HG03442 (cell line): ENCODE measurements around the gene HMX3.

Experiments
- ATAC-seq: cut with Tn5 transposase; IDR thresholded peaks from one replicate; pipeline ENCODE4 v1.9.1; 2021; ENCODE audit warnings: mild to moderate bottlenecking, moderate library complexity; ENCODE audit not compliant: unreplicated experiment

Gene HMX3

DNA sequence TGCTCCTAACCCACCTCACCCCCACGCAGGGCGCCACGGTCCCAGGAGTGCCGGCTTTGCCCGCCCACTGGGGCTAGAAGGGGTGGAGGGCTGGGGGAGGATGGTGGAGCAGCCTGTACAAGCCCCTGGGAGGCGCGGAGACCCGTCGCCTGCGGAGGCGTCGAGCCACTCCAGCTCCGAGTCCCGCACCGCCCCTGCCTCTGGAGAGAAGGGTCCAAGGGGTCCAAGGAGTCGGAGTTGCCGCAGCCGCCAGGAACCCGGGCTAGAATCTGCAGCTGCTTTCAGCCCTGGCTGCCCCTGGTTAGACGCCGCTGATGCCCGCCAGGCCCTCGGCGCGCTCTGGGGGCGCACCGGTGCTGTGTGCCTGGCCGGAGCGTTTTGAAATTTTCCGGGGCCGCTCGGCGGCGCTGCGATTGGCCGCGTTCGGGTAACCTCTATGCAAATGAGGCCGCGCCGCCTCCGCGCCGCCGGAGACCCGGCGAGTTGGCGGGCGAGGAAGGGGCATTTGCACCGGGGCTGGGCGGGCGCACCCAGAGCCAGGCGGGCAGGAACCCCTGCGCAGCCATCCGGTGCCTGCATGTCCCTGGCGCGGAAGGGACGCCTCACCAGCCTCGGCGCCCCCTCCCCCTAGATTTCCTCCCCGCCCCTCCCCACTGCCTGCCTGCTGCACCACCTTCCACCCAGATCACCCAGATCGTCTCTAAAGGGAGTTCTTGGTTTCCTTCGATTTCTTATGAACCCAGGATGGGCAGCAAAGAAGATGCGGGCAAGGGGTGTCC, 12.1 kb downstream of the HMX3 start, which contains the start of gene HMX2:
TSS of gene HMX2 (plus strand) at position 502 of the 779 bp plus-strand sequence. CDS start at position 745, 243 bp downstream.
- peak; percentile 43 for ATAC-seq

DNA sequence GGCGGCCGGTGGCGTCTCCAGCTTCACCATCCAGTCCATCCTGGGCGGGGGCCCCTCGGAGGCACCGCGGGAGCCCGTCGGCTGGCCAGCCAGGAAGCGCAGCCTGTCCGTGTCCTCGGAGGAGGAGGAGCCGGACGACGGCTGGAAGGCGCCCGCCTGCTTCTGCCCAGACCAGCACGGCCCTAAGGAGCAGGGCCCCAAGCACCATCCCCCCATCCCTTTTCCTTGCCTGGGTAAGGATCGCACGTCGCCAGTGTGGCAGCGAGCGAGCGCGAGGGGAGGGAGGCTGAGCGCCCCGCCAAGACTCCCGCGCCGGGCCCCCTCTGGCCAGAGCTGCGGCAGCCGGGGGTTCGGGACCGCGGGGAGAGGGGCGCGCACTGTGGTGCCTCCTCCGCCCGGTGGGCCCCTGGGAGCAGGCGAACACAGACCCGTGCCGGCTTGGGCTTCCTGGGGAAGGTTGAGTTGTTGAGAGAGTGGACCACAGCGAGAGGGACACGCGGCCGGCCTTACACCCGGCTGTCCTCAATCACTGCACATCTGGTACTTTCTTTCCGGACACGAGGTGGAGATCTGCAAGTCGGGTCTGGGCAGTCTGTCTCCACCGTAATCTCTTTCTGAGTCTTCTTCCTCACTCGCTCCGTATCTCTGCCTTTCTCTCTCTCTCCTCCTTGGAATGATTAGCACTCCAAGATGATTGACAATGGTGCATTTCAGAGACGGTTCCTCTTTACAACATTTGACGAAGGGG, 12.8 kb downstream of the HMX3 start:
- ATAC-seq = no peak

DNA sequence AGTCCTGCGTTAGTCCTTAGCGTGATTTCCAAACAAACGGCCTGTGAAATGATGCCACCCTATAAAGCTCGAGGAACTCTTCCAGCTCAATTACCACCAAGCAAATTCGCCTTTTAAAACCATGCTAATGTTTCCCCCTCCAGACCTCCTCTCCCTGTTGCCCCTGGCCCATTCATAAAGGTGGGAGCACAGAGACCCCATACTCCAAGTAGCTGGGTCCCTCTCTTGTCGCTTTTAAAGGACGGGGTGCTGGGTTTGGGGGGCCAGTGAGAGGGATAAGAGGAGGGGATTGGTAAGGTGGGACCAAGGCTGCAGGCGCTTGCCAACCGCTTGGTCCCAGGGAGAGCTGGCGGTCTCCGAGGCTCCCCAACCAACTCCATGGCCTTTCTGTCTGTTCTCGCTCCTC, 13.4 kb downstream of the HMX3 start:
- ATAC-seq = no peak

DNA sequence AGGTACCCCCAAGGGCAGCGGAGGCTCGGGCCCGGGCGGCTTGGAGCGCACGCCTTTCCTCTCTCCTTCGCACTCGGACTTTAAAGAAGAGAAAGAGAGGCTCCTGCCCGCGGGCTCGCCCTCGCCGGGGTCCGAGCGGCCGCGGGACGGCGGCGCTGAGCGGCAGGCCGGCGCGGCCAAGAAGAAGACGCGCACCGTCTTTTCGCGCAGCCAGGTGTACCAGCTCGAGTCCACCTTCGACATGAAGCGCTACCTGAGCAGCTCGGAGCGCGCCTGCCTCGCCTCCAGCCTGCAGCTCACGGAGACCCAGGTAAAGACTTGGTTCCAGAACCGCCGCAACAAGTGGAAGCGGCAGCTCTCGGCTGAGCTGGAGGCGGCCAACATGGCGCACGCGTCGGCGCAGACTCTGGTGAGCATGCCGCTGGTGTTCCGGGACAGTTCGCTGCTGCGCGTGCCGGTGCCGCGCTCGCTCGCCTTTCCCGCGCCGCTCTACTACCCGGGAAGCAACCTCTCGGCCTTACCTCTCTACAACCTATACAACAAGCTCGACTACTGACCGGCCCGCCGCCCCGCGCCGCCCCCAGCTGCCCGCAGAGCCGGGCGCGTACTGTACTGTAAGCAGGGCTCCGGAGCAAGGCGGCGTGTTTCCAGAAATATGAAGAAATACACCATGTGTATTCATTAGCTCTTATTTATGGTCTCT, 13.9 kb downstream of the HMX3 start:
- ATAC-seq = no peak

DNA sequence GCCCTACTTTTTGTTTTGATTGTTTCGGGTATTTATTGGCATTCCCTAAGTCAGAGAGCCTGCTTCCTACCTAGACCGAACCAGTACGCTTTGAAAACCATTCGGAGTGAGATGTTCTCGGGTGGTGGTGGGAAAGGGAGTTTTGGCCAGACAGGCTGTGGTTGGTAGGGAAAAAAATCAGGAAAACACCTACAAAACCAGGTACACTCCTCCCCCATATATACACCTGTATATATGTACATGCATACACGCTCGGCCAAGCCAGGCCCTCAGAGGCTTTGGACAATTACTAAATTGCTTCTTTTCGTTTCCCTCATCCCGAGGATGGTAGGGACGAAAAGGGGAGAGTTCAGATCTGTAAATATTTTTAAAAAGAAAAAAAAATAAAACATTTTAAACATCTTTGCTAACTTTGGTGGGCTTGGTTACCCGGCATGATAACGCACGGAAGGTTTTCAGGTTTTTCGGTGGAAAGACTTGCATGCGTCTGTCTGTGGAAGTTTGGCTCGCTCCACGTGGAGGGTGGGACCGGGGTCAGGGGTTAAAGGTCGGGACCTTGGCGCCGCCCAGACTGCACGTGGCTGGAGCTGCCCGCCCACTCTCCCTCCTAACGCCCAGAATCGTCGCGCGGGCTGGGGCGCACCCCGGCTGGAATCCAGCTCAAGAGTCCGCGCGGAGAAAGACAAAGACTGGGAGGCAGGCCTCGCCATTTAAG, 14.7 kb downstream of the HMX3 start:
- no peak for ATAC-seq

DNA sequence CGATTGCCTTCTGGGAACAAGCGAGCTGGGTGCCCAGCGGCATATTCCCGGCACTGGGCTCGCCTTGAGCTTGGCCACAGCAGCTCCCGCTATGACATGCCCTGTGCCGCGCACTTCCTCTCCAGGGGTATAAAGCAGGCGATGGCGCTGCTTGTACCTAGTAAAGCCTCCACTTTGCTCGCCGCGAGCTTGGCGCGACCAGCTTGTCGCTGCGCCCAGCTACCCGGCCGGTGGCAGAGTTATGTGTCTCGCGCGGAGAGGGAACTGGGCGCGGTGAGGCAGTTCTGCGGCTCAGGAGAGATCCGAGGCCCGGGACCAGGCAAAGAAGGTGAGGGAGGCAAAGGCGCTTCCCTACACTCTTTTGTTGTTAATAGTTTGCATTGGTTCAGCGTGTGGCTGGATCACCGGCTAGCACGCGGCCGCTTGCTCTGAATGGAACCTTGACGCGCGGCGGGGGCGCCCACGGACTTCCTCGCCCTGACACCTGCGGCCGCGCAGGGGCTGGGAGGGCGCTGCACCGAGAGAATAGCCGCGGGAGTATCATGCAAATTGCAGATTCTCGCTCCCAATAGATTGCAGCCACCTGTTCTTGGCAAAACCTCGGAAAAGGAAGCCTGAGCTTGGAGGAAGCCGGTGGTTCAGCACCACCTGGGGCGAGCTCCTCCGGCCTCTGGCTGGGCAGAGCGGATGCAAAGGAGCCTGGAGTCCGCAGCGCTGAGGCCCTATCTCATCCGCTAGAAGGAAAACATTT, 15.4 kb downstream of the HMX3 start:
- no peak for ATAC-seq

DNA sequence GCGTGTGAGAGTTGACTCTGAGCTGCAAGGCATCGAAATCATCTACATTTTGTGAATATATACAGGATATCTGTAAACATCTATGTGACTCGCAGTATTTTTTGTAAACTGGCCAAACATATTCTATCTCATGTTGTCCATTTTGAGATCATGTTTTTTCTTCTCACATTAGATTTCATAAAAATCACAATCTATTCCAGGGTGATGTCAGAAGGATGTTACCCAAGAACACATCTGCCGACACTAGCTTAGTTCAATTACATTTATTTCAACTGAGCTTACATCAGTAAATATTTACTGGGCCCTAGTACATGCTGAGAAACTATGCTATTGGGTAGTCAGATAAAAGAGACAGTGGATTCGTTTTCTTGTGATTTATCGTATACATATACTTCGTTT, 16.0 kb downstream of the HMX3 start:
- no peak for ATAC-seq

DNA sequence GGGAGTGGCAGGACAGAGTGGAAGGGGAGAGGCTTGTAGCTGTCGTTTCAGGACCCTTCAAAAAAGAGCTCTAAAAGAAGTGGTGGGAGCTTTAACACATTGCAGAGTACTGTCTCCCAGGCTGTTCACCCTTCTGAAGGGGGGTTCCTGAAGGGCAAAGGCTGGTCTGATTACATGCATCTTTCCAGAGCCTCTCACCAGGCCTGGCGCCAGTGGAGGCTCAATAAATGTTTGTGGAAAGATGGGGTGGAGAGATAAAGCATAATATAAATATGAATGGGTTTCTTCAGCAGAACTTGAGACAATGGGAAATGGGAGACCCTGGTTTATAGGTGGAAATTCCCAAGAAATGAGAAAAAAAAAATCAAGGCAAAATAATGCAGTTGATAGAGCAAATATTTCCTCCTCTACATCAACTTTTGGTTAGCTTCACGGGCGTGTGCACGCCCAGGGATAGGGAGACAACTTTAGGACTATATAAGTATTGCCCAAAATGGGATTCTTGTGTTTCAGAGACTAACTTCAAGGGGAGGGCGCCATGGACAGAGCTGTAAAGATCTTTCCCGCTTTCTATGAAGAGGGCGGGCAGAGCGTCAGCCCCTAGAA, 17.8 kb downstream of the HMX3 start:
- ATAC-seq = no peak

DNA sequence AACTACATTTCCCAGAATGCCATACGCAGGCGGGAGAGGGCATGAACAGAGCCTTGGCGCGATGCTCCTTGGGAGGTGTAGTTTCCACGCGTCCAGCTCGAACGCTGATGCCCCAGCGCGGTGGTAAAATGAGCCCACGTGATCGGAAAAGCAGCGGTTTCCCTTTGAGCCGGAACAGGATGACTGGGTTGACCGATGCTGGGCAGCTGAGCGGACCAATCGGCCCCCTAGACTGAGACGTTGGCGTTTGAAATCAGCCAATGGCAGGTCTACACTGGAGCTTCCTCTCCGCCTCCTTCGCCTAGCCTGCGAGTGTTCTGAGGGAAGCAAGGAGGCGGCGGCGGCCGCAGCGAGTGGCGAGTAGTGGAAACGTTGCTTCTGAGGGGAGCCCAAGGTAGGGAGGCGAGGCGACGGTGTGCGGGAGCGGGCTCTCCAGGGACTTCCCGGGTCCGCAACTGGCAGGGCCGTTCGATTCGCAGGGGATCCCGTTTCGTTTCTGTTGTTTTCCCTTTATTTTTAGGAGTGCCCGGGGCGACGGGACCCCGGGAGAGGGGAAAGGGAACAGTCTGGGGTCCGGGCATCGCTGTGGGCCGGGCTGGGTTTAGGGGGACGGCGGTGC, 18.4 kb downstream of the HMX3 start, which contains the start of gene BUB3:
TSS of gene BUB3 (plus strand) at position 311 of the 619 bp plus-strand sequence. CDS start 516 bp downstream, outside the sequence.
- ATAC-seq = peak; percentile 84

DNA sequence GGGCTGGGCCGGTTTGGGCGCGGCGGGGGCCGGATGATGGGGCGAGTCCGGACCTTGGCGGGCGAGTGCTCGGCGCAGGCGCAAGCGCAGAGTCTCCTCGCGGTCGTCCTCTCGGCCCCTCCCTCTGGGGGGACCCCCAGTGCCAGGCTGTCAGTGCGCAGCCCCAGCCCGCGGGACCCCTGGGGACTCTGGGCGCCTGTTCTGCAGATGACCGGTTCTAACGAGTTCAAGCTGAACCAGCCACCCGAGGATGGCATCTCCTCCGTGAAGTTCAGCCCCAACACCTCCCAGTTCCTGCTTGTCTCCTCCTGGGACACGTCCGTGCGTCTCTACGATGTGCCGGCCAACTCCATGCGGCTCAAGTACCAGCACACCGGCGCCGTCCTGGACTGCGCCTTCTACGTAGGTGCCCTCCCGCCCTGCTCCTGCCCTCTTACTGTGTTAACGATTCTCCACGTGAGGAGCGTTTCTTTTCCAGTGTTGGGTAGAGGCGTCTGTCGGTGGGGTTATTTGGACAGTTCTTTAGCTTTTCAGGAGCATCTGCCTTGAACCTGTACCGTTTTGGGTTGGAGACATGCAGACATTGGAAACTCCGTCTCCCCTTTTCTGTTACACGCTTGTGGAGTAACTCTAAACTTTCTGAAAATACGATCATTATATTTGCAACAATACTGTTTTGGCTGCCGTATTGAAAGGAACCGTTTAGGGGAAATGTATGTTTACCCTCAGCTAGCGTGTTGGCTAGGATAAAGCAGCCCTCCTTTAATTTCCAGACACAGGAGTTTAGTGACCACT, 19.1 kb downstream of the HMX3 start:
- ATAC-seq = peak; percentile 38

DNA sequence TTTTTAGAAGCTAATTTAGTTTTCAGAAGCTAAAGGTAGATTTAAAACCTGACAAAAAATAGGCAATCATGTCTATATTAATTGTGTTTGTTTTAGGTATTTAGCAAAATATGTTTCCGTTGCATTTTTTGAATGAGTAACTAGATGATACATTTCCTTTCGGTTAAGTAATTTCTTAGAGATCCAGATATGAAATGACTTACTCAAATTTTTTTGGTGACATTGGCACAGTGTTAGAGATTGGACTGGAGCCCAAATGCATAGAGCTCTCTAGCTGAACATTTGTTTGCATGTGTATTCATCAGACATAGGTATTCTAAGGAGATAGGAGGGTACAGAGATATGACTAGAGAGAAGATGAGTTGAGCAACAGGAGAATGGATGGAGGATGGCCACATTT, 20.3 kb downstream of the HMX3 start:
- no peak for ATAC-seq

DNA sequence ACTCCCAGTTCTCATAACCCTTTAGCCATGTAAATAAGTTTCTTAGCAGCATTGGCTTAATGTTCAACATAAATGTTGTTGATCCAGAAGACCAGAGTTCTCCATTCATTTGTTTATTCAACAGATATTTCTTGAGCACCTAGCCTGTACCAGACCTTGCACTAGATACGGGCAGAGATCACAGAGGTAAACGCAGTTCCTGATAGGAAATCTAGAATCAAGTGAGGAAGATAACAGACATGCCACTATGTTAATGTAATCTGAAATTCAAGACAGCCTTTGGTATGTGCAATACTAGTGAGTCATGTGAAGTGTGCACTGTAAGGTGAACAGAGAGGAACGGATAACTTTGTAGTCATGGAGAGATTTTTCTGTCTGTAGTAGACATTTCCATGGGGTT, 21.4 kb downstream of the HMX3 start:
- no peak for ATAC-seq

DNA sequence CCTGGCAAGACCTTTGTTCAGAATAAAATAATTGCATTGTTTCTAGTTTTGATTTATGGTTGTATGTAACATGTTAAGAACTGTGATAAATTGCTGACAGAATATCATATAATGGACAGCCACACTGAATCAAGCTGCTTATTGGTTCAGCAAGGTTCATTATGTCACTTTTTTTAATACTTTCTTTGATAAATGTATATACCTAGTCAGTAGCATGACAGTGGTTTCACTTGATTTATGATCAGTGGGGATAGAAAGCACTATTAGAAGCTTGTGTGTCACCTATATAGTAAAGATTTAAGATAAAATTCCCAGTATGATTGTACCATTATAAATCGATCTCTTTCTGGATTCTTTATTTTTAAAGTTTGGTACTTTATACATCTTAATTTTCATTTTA, 22.9 kb downstream of the HMX3 start:
- ATAC-seq = no peak

DNA sequence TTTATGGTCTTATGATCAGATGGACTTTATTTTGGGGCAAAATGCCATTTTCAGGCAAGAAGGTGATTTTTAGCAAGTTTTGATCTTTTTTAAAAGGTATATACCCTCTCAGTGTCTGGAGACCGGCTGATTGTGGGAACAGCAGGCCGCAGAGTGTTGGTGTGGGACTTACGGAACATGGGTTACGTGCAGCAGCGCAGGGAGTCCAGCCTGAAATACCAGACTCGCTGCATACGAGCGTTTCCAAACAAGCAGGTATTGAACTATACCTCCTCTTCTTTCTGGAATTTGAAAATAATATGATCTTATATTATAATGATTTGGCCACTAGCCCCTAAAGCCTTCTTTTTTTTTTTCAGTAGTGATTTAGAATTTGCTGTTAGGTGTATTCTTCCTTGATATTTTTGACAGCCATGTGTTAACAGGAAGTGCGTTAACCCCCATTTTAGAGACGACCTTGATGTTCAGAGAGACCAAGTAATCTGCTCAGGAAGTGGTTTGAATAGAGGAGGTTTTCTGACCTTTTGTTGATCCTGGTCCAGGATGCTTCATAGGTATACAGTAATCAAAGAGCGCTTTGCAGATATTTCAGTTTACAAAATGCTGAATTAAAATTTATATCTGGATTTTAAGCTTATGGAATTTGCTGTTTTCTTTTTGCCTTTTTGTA, 24.7 kb downstream of the HMX3 start:
- ATAC-seq = no peak

DNA sequence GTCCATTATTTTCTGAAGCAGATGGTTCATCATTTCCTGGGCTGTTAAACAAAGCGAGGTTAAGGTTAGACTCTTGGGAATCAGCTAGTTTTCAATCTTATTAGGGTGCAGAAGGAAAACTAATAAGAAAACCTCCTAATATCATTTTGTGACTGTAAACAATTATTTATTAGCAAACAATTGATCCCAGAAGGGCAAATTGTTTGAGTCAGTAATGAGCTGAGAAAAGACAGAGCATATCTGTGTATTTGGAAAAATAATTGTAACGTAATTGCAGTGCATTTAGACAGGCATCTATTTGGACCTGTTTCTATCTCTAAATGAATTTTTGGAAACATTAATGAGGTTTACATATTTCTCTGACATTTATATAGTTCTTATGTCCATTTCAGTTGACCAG, 28.5 kb downstream of the HMX3 start:
- ATAC-seq = no peak

DNA sequence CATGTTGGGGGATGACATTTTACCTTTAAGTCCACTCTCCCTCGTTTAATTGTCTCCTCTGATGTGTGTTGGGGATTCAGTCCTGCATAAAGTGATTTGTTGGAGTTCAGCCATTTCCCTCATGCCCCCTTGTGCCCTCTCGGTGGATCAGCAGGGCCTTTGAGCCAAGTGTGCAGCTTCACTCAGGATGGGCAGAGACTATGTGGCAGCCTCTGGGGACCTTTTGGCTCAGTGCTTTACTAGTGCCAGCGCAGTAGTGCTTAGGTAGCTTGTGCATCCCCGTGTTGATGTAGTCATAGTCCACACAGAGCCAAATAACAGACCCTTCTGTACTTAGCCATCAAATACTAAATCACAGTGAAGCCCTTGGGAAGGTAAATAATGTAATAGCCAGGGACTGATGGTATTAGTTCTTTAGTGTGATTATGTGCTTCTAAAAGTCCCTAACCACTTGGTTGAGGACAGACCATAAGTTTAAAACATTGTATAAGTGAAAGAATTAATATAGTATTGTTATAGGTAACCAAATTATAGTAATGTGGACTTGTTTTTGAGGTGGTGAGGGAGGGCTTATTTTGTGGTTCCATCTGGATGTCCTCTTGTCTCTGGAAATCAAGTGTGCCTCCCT, 29.8 kb downstream of the HMX3 start:
- no peak for ATAC-seq

DNA sequence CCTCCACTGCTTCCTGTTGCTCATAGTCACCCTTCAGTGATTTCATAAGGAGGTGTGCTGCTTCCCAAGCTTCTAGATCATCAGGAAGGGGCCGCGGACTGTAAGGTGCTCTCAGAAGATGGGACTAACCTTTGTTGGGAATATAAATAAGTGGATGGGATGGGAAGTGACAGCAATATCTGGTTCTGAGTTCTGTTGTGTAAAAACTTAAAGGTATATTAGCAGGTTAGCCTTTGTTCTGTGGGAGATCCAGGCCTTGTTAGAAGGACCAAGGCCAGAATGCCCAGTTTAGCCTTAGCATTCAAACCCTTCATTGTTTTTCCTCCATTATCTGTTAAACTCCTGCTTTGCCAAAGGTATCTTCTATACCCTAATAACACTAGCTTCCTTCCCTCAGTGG, 30.8 kb downstream of the HMX3 start:
- no peak for ATAC-seq

DNA sequence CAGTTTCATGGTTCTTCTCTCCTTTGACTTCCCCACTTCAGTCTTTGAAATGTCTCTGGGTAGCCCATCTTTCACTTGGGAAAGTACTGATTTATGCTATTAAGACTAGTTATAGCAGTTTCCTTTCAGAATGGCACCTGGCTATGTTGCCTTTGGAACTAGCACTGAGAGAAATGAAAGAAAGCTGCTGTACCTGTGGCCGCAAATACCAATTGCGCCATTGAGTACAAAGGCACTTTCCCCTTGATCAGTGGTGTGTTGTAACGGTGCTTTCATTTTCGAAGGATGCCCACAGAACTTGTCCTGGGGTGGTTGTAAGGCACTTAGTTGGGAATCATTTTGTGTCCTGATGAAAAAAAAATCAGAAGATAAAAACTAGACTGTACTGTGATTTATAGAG, 35.2 kb downstream of the HMX3 start:
- no peak for ATAC-seq
